HCT116 (cell line): Measurements from ENCODE around the gene MARS1. TPM values are rescaled to one million over a fixed set of nuclear protein-coding genes. Genes with fewer than 3 reads are reported as not detected.

Experiments
- ATAC-seq: fragments of 200-7000 bp; cut with Tn5 transposase; 2 replicates; pipeline ENCODE4 v1.9.1; 2020; ENCODE audit warnings: mild to moderate bottlenecking, moderate library complexity
- BruUV-seq: library from RNA; stranded (reverse); fragments of 400-500 nt; replicated peaks from 2 replicates; lab custom pipeline; 2021; lab: Mats Ljungman, UMichigan
- CTCF ChIA-PET: fragments of 300-600 bp; sonication (Branson Sonifier 250); formaldehyde crosslinking; loops from one replicate; lab custom pipeline; 2021; ENCODE audit warnings: antibody characterized with exemption; lab: Charles Lee
- POLR2A ChIA-PET: fragments of 300-600, 350-600 bp; sonication (Branson Sonifier 250); formaldehyde crosslinking; loops from one replicate; lab custom pipeline; 2021; ENCODE audit warnings: antibody characterized with exemption; lab: Charles Lee
- RAD21 ChIA-PET, 2 experiments: fragments of 300-600 bp; sonication (Branson Sonifier 250); formaldehyde crosslinking; loops; one replicate each; lab custom pipeline; 2023; ENCODE audit warnings: low total read pairs in 2 of 2; ENCODE audit not compliant: uncharacterized antibody in 2 of 2, unreplicated experiment in 2 of 2, low non-redundant PET in 1 of 2; lab: Charles Lee
- DNase-seq: peaks from one replicate; pipeline ENCODE4 v3.0.0-alpha.2; 2010; ENCODE audit warnings: low read depth, low spot score
- H2AFZ ChIP-seq: fragments of 200-600 bp; shearing (Covaris generic), sonication (generic); 2 replicates; pipeline ENCODE4 v1.6.1; 2017; ENCODE audit warnings: low read depth, mixed run types, mixed read lengths, antibody characterized with exemption, low read length; ENCODE audit not compliant: poor library complexity, severe bottlenecking
- H3K27ac ChIP-seq: 2 replicates; pipeline ENCODE4 v1.5.1; 2012; ENCODE audit warnings: low read depth, low read length
- H3K27me3 ChIP-seq: fragments of 200-600 bp; sonication (generic); 2 replicates; pipeline ENCODE4 v1.6.1; 2016; ENCODE audit warnings: mixed run types, low read length, mixed read lengths; ENCODE audit not compliant: insufficient read depth
- H3K36me3 ChIP-seq, 2 experiments: fragments of 200-500 bp in 1 of 2; fragments of 200-600 bp in 1 of 2; sonication (Bioruptor generic) in 1 of 2; sonication (generic) in 1 of 2; 2 replicates each; pipeline versions ENCODE4 v1.5.1 to v1.6.1; 2014 to 2016; ENCODE audit warnings: low read length in 2 of 2, inconsistent platforms in 1 of 2, mixed read lengths in 1 of 2, mixed run types in 1 of 2; ENCODE audit not compliant: insufficient read depth in 2 of 2, control insufficient read depth in 1 of 2
- H3K4me1 ChIP-seq, 2 experiments: fragments of 200-600 bp in 1 of 2; sonication (generic) in 1 of 2; 2 replicates each; pipeline versions ENCODE4 v1.5.1 to v1.6.1; 2012 to 2017; ENCODE audit warnings: low read length in 2 of 2, inconsistent platforms in 1 of 2, mild to moderate bottlenecking in 1 of 2, mixed read lengths in 1 of 2, mixed run types in 1 of 2, moderate library complexity in 1 of 2; ENCODE audit not compliant: insufficient read depth in 2 of 2, control insufficient read depth in 1 of 2
- H3K4me2 ChIP-seq: fragments of 200-600 bp; sonication (generic); 2 replicates; pipeline ENCODE4 v1.6.1; 2017; ENCODE audit warnings: mixed run types, low read length, mixed read lengths
- H3K4me3 ChIP-seq, 2 experiments: fragments of 200-600 bp in 1 of 2; sonication (generic) in 1 of 2; replicated peaks in 1 of 2; 2 replicates each; pipeline ENCODE4 v1.5.1; 2011 to 2016; ENCODE audit warnings: low read length in 2 of 2, control low read depth in 1 of 2, low read depth in 1 of 2, mild to moderate bottlenecking in 1 of 2, mixed read lengths in 1 of 2, mixed run types in 1 of 2
- H3K79me2 ChIP-seq: fragments of 200-600 bp; sonication (generic); 2 replicates; pipeline ENCODE4 v1.6.1; 2017; ENCODE audit warnings: mild to moderate bottlenecking, mixed run types, low read length, moderate library complexity, mixed read lengths; ENCODE audit not compliant: insufficient read depth
- H3K9ac ChIP-seq: fragments of 200-600 bp; sonication (generic); 2 replicates; pipeline ENCODE4 v1.6.1; 2016; ENCODE audit warnings: low read length, mixed read lengths
- H3K9me2 ChIP-seq: fragments of 200-600 bp; sonication (generic), shearing (Covaris generic); 2 replicates; pipeline ENCODE4 v1.6.1; 2017; ENCODE audit warnings: mixed run types, mild to moderate bottlenecking, moderate library complexity; ENCODE audit not compliant: insufficient read depth
- H3K9me3 ChIP-seq, 2 experiments: fragments of 200-500 bp in 1 of 2; fragments of 200-600 bp in 1 of 2; sonication (Bioruptor generic) in 1 of 2; sonication (generic) in 1 of 2; 2 replicates each; pipeline ENCODE4 v1.6.1; 2014 to 2017; ENCODE audit warnings: low read length in 2 of 2, mixed read lengths in 2 of 2, inconsistent platforms in 1 of 2, low read depth in 1 of 2, mild to moderate bottlenecking in 1 of 2, mixed run types in 1 of 2, moderate library complexity in 1 of 2; ENCODE audit not compliant: control insufficient read depth in 1 of 2, insufficient read depth in 1 of 2
- H4K20me1 ChIP-seq: fragments of 200-600 bp; sonication (generic), shearing (Covaris generic); 2 replicates; pipeline ENCODE4 v1.6.1; 2017; ENCODE audit warnings: mixed run types, mild to moderate bottlenecking, moderate library complexity; ENCODE audit not compliant: insufficient read depth
- CEBPB ChIP-seq: IDR thresholded peaks from 2 replicates; pipeline ENCODE4 v1.6.1; 2012; ENCODE audit warnings: low read depth
- EZH2phosphoT487 ChIP-seq: fragments of 200-600 bp; IDR thresholded peaks from 2 replicates; pipeline ENCODE4 v1.6.1; 2018; ENCODE audit warnings: antibody characterized with exemption, borderline replicate concordance
- FOSL1 ChIP-seq: IDR thresholded peaks from 2 replicates; pipeline ENCODE4 v1.6.1; 2012; ENCODE audit warnings: low read depth
- JUND ChIP-seq: IDR thresholded peaks from 2 replicates; pipeline ENCODE4 v1.6.1; 2012
- POLR2A ChIP-seq: IDR thresholded peaks from 2 replicates; pipeline ENCODE4 v1.7.0; 2011; ENCODE audit warnings: borderline replicate concordance; ENCODE audit not compliant: insufficient read depth, insufficient read length; ENCODE audit errors: extremely low read depth
- POLR2AphosphoS5 ChIP-seq: IDR thresholded peaks from 2 replicates; pipeline ENCODE4 v1.6.1; 2011; ENCODE audit warnings: mild to moderate bottlenecking, low read depth, low read length, moderate library complexity
- RAD21 ChIP-seq: IDR thresholded peaks from 2 replicates; pipeline ENCODE4 v1.6.1; 2012; ENCODE audit warnings: low read depth, mild to moderate bottlenecking
- SP1 ChIP-seq: IDR thresholded peaks from 2 replicates; pipeline ENCODE4 v1.6.1; 2012; ENCODE audit warnings: low read depth
- TCF7L2 ChIP-seq: IDR thresholded peaks from 2 replicates; pipeline ENCODE4 v1.7.0; 2011; ENCODE audit warnings: borderline replicate concordance, inconsistent platforms; ENCODE audit not compliant: insufficient read depth, insufficient read length; ENCODE audit errors: extremely low read depth
- YY1 ChIP-seq: IDR thresholded peaks from 2 replicates; pipeline ENCODE4 v1.6.1; 2011; ENCODE audit warnings: low read length, low read depth, moderate library complexity, mild to moderate bottlenecking; ENCODE audit not compliant: insufficient replicate concordance; ENCODE audit errors: extremely low read depth
- ZNF274 ChIP-seq: fragments of 200-500 bp; sonication (Bioruptor generic); IDR thresholded peaks from 2 replicates; pipeline ENCODE4 v1.6.1; 2014; ENCODE audit warnings: mild to moderate bottlenecking, low read depth, low read length, inconsistent platforms
- intact Hi-C: fragments of 100-400 bp; cut with micrococcal nuclease; formaldehyde crosslinking; loops from 2 replicates; pipeline ENCODE4 v1.10.0; 2022
- total RNA-seq: library from RNA; stranded (reverse); gene quantifications from one replicate; pipeline ENCODE4 v1.2.1, GENCODE V29; 2021; ENCODE audit not compliant: unreplicated experiment
- TF ChIP-seq, protein P1 (sequence below): IDR thresholded peaks from 2 replicates; pipeline ENCODE4 v1.6.1; 2012
- TF ChIP-seq, protein P2 (sequence below): IDR thresholded peaks from 2 replicates; pipeline ENCODE4 v1.6.1; 2012

MARS1 gene
- total RNA-seq, 1 experiment from 2014 or later = 344 TPM

GRCh38 chr12:57547288-57548012 is 59.6 kb downstream of the MARS1 start:
- Histone ChIP-seq H3K4me1 (peaks cover 9 to 31% of the 10 kb centered on the region in 2 experiments), H3K4me3 (peak overlapping the region; percentile 78 to 92), H2AFZ (peak overlapping the region; percentile 100), H3K9me3 (no peaks in the 10 kb centered on the region), H3K4me2 (peak overlapping the region; percentile 76), H3K27ac (no peak overlapping the region), H3K79me2 (peaks cover 24% of the 10 kb centered on the region), H4K20me1 (no peaks in the 10 kb centered on the region), H3K27me3 (no peaks in the 10 kb centered on the region), H3K9me2 (no peaks in the 10 kb centered on the region), H3K9ac (peak overlapping the region; percentile 83), H3K36me3 (peaks cover 0 to 3% of the 10 kb centered on the region in 2 experiments; a peak in 1 of 4 replicates)
- DNase-seq = no peak
- no peak for ATAC-seq
- ChIA-PET POLR2A (interaction anchor here (1.6 to 2.5 kb wide), 3 partner anchors 15 to 43 kb away, joined by 4 to 8 read pairs (median 4); no protein-coding TSS in a partner anchor), CTCF (interaction anchor here (1.0 kb wide), 2 partner anchors 36 to 89 kb away, joined by 4 to 7 read pairs; no protein-coding TSS in a partner anchor), RAD21 (no interaction called here)
- intact Hi-C loops = no loop called here
- no peak for TF ChIP-seq RAD21
- TF ChIP-seq YY1 = peak; percentile 81
- no peak for TF ChIP-seq JUND
- TF ChIP-seq, protein P1, sequence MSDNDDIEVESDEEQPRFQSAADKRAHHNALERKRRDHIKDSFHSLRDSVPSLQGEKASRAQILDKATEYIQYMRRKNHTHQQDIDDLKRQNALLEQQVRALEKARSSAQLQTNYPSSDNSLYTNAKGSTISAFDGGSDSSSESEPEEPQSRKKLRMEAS = peak; percentile 13; the same call in 1 of the 2 replicates
- TF ChIP-seq CEBPB = no peak
- TF ChIP-seq SP1 = no peak; the same call in 1 of the 2 replicates
- TF ChIP-seq POLR2A = peak; percentile 2
- TF ChIP-seq, protein P2, sequence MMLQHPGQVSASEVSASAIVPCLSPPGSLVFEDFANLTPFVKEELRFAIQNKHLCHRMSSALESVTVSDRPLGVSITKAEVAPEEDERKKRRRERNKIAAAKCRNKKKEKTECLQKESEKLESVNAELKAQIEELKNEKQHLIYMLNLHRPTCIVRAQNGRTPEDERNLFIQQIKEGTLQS = no peak
- no peak for TF ChIP-seq FOSL1
- TF ChIP-seq TCF7L2 = no peak
- TF ChIP-seq ZNF274 = no peak
- TF ChIP-seq POLR2AphosphoS5 = no peak
- TF ChIP-seq EZH2phosphoT487 = no peak
- no TSS peak for BruUV-seq
